GM19324 (cell line): ENCODE results near the gene S100B.
"Not testable (repeated sequence)": the region's sequence is repeated elsewhere in the genome, so short reads cannot be mapped to it uniquely, and the experiment has no call there.

Source experiments
- ATAC-seq: cut with Tn5 transposase; IDR thresholded peaks from one replicate; pipeline ENCODE4 v1.9.1; 2021; ENCODE audit warnings: mild to moderate bottlenecking, moderate library complexity; ENCODE audit not compliant: unreplicated experiment, low FRiP score

The S100B gene

GRCh38 chr21:46604329-46604974, 430 bp downstream of the S100B start:
- ATAC-seq, result no peak

GRCh38 chr21:46603228-46603627, 1.7 kb downstream of the S100B start:
- no peak for ATAC-seq

GRCh38 chr21:46600978-46601377, 3.9 kb downstream of the S100B start:
- ATAC-seq, result no peak

- ATAC-seq, result no peak
Observed at GRCh38 chr21:46600305-46600704, 4.6 kb downstream of the S100B start.

GRCh38 chr21:46598581-46599572, 6.0 kb downstream of the S100B start:
- no peak for ATAC-seq

GRCh38 chr21:46597896-46598343, 7.0 kb downstream of the S100B start:
- no peak for ATAC-seq

- no peak for ATAC-seq
Observed at GRCh38 chr21:46597031-46597430, 7.9 kb downstream of the S100B start.

GRCh38 chr21:46596201-46596600, 8.7 kb downstream of the S100B start:
- no peak for ATAC-seq

GRCh38 chr21:46594276-46594675, 10.6 kb downstream of the S100B start:
- ATAC-seq, result no peak

- no peak for ATAC-seq
Observed at GRCh38 chr21:46585191-46585953, 19.5 kb downstream of the S100B start.

GRCh38 chr21:46581780-46582307, 23.0 kb downstream of the S100B start:
- ATAC-seq, result no peak

GRCh38 chr21:46579394-46579793, 25.5 kb downstream of the S100B start:
- not testable (repeated sequence) for ATAC-seq

- ATAC-seq, result not testable (repeated sequence)
Observed at GRCh38 chr21:46577786-46578185, 27.1 kb downstream of the S100B start.

- ATAC-seq, result no peak
Observed at GRCh38 chr21:46572850-46573249, 32.0 kb downstream of the S100B start.

GRCh38 chr21:46570631-46571030, 34.3 kb downstream of the S100B start:
- ATAC-seq, result no peak

GRCh38 chr21:46570119-46570518, 34.8 kb downstream of the S100B start:
- ATAC-seq, result no peak

- ATAC-seq, result no peak
Observed at GRCh38 chr21:46569081-46569480, 35.8 kb downstream of the S100B start.

GRCh38 chr21:46568562-46568961, 36.3 kb downstream of the S100B start:
- ATAC-seq, result no peak

- ATAC-seq, result no peak
Observed at GRCh38 chr21:46567348-46567747, 37.5 kb downstream of the S100B start.

- no peak for ATAC-seq
Observed at GRCh38 chr21:46564391-46564790, 40.5 kb downstream of the S100B start.
